ENCODE measurements around the gene NPAS3.

Gene NPAS3

GRCh38 chr14:33576014-33576413 is 637.3 kb downstream of the NPAS3 start:
- no peak for ATAC-seq (ENCODE audit: low read depth)
- Histone ChIP-seq H3K9me3 (ENCODE audit: severe bottlenecking) (no peaks in the 10 kb centered on the region), H3K4me1 (ENCODE audit: insufficient read depth, poor library complexity, severe bottlenecking) (no peaks in the 10 kb centered on the region), H3K27ac (ENCODE audit: poor library complexity, severe bottlenecking) (no peak overlapping the region), H3K27me3 (ENCODE audit: insufficient read depth, poor library complexity, severe bottlenecking) (no peaks in the 10 kb centered on the region), H3K4me3 (ENCODE audit: severe bottlenecking) (no peak overlapping the region), H3K36me3 (ENCODE audit: low read depth) (no peaks in the 10 kb centered on the region)
- no peak for TF ChIP-seq CTCF (IDR thresholded peaks at IDR 0.05; ENCODE audit: poor library complexity, severe bottlenecking)
- DNase-seq (ENCODE audit: low spot score), result no peak

- ATAC-seq (ENCODE audit: low read depth), result no peak
- no peak overlapping the region for H3K4me3 ChIP-seq (ENCODE audit: severe bottlenecking)
- H3K27me3 ChIP-seq (ENCODE audit: insufficient read depth, poor library complexity, severe bottlenecking), result no peaks in the 10 kb centered on the region
- no peaks in the 10 kb centered on the region for H3K36me3 ChIP-seq (ENCODE audit: low read depth)
- DNase-seq (ENCODE audit: low spot score), result no peak
- H3K27ac ChIP-seq (ENCODE audit: poor library complexity, severe bottlenecking), result no peak overlapping the region
- no peak for TF ChIP-seq CTCF (IDR thresholded peaks at IDR 0.05; ENCODE audit: poor library complexity, severe bottlenecking)
- no peaks in the 10 kb centered on the region for H3K4me1 ChIP-seq (ENCODE audit: insufficient read depth, poor library complexity, severe bottlenecking)
- H3K9me3 ChIP-seq (ENCODE audit: severe bottlenecking), result no peaks in the 10 kb centered on the region
Observed at GRCh38 chr14:33578461-33579216, 640.0 kb downstream of the NPAS3 start.

DNA sequence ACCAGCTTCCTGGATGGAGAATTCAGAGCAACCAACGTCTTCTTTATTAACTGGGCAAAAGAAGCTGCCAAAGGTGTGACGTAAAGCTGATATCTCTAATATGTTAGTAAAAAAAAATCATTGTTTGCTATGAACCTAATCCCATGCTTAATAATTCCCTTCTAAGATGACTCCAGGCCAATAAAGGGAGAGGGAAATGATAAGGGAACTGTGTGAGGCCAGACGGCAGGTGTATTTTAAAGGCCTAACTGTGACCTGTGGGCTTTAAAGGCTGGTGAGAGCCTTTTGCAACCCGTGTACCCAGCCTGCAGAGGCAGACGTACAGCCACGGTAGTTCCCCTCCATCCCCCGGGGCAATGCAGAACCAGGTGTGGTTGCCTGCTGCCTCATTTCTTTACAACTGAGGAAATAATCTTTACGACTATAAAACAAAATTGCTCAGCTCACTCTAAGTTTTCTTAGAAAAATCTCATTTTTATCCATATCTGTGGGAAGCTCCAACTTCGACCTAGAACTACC is 641.6 kb downstream of the NPAS3 start:
- no peak for ATAC-seq (ENCODE audit: low read depth)

DNA sequence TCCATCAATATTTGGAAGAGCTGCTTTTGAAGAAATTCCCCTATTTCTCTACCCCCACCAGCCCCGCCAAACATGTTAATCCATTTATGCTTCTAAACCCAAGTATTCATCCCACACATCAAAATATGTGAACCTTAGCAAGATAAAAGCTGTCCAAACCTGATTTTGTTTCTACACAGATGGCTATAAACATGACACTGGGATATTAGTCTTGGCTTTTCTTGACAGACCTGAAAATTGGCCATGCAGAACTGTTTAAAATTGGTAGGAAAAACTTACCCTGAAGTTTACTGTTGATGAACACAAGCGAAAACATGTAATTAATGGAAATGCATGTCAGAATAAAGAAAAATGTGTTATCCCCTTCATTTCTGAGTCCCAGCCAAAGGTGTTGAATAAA is 642.2 kb downstream of the NPAS3 start:
- no peak for ATAC-seq (ENCODE audit: low read depth)
- Histone ChIP-seq H3K4me1 (ENCODE audit: insufficient read depth, poor library complexity, severe bottlenecking) (no peaks in the 10 kb centered on the region), H3K27me3 (ENCODE audit: insufficient read depth, poor library complexity, severe bottlenecking) (no peaks in the 10 kb centered on the region), H3K36me3 (ENCODE audit: low read depth) (no peaks in the 10 kb centered on the region), H3K9me3 (ENCODE audit: severe bottlenecking) (no peaks in the 10 kb centered on the region), H3K4me3 (ENCODE audit: severe bottlenecking) (no peak overlapping the region), H3K27ac (ENCODE audit: poor library complexity, severe bottlenecking) (no peak overlapping the region)
- DNase-seq (ENCODE audit: low spot score), result no peak
- TF ChIP-seq CTCF (IDR thresholded peaks at IDR 0.05; ENCODE audit: poor library complexity, severe bottlenecking), result no peak

More for the DNA sequence above, 641.6 kb downstream of the NPAS3 start:
- H3K4me1 ChIP-seq (ENCODE audit: insufficient read depth, poor library complexity, severe bottlenecking), result no peaks in the 10 kb centered on the region
- H3K27me3 ChIP-seq (ENCODE audit: insufficient read depth, poor library complexity, severe bottlenecking), result no peaks in the 10 kb centered on the region
- H3K9me3 ChIP-seq (ENCODE audit: severe bottlenecking), result no peaks in the 10 kb centered on the region
- no peak overlapping the region for H3K4me3 ChIP-seq (ENCODE audit: severe bottlenecking)
- H3K36me3 ChIP-seq (ENCODE audit: low read depth), result no peaks in the 10 kb centered on the region
- no peak overlapping the region for H3K27ac ChIP-seq (ENCODE audit: poor library complexity, severe bottlenecking)
- no peak for TF ChIP-seq CTCF (IDR thresholded peaks at IDR 0.05; ENCODE audit: poor library complexity, severe bottlenecking)
- no peak for DNase-seq (ENCODE audit: low spot score)

- no peak overlapping the region for H3K27ac ChIP-seq (ENCODE audit: poor library complexity, severe bottlenecking)
- ATAC-seq (ENCODE audit: low read depth), result no peak
Observed at GRCh38 chr14:33584697-33585096, 646.0 kb downstream of the NPAS3 start.

More at GRCh38 chr14:33584697-33585096, 646.0 kb downstream of the NPAS3 start:
- Histone ChIP-seq H3K4me1 (ENCODE audit: insufficient read depth, poor library complexity, severe bottlenecking) (peaks cover 11% of the 10 kb centered on the region), H3K36me3 (ENCODE audit: low read depth) (no peaks in the 10 kb centered on the region), H3K27me3 (ENCODE audit: insufficient read depth, poor library complexity, severe bottlenecking) (no peaks in the 10 kb centered on the region), H3K4me3 (ENCODE audit: severe bottlenecking) (no peak overlapping the region), H3K9me3 (ENCODE audit: severe bottlenecking) (no peaks in the 10 kb centered on the region)
- TF ChIP-seq CTCF (IDR thresholded peaks at IDR 0.05; ENCODE audit: poor library complexity, severe bottlenecking), result no peak
- no peak for DNase-seq (ENCODE audit: low spot score)
